Right lobe of liver (tissue), 4 donors: ENCODE data around the gene CDH18.

Source experiments
- POLR2A ChIP-seq: fragments of 450-650 bp; IDR thresholded peaks from one replicate; pipeline ENCODE4 v1.6.1; 2017; ENCODE audit warnings: antibody characterized with exemption, mild to moderate bottlenecking
- TF ChIP-seq, protein P1 (sequence below), 4 donors: fragments of 200-600 bp in 3 of 4; fragments of 450-650 bp in 1 of 4; IDR thresholded peaks; one replicate each; pipeline versions ENCODE4 v1.5.1 to v1.8.0; 2016 to 2022; ENCODE audit warnings: antibody characterized with exemption in 4 of 4, mild to moderate bottlenecking in 2 of 4
- donor health status: DM: no; HTN: no; CAD: no.
- donor health status: DM: no; HTN: no; CAD: no.
- donor health status: DM: no; HTN: yes; CAD: no.

DNA sequence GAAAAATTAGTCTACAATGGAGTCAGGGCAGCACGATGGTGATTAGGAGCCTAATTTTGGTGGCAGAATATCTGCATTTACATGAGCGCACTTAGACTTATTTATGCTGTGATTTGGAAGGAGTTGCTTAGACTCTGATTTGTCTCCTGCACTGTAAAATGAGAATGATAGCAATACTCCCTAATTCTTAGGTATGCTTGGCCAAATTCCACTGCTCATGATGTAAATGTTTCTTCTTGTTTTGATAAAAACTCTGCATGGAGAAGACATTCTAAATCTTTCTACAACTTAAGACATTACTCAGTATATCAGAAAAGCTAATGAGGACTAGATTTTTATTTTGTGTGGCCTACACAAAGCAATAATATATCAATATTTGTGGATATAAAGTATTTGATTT lies 205.4 kb downstream of the CDH18 start:
- TF ChIP-seq POLR2A: no peak
- TF ChIP-seq, protein P1, sequence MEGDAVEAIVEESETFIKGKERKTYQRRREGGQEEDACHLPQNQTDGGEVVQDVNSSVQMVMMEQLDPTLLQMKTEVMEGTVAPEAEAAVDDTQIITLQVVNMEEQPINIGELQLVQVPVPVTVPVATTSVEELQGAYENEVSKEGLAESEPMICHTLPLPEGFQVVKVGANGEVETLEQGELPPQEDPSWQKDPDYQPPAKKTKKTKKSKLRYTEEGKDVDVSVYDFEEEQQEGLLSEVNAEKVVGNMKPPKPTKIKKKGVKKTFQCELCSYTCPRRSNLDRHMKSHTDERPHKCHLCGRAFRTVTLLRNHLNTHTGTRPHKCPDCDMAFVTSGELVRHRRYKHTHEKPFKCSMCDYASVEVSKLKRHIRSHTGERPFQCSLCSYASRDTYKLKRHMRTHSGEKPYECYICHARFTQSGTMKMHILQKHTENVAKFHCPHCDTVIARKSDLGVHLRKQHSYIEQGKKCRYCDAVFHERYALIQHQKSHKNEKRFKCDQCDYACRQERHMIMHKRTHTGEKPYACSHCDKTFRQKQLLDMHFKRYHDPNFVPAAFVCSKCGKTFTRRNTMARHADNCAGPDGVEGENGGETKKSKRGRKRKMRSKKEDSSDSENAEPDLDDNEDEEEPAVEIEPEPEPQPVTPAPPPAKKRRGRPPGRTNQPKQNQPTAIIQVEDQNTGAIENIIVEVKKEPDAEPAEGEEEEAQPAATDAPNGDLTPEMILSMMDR (IDR thresholded peaks at IDR 0.05): no peak
